Activated CD4-positive, alpha-beta T cell treated with anti-CD3 and anti-CD28 coated beads, Interleukin-2, amount 50 U/mL, for 48 hours (primary cell): ENCODE measurements around the gene FBXL7.

Experiments
- DNase-seq, 2 experiments: peaks; one replicate each; pipeline ENCODE4 v3.0.0-alpha.2; 2020

The FBXL7 gene

GRCh38 chr5:15502208-15502607 lies 2.2 kb downstream of the FBXL7 start:
- DNase-seq, result no peak

- DNase-seq, result no peak
Measured at GRCh38 chr5:15506146-15506545, 6.2 kb downstream of the FBXL7 start.

DNA sequence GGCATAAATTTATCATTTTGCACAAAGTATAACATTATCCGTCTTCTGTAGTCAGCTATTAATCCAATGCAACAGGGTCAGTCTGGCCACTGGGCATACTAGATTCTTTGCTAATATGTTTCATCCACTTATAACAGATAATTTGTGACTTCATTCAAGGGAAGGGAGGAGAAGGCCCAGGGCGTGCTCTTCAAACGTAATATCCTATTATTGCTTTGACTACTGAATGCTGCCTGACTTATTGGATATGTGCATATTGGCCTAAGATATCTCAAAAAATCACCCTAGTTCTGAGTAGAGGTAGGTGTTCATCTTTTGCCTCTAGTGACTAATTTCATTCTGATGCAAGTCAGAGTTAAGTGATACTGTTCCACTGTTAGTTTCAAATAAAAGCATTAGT lies 6.9 kb downstream of the FBXL7 start:
- DNase-seq, result no peak

DNA sequence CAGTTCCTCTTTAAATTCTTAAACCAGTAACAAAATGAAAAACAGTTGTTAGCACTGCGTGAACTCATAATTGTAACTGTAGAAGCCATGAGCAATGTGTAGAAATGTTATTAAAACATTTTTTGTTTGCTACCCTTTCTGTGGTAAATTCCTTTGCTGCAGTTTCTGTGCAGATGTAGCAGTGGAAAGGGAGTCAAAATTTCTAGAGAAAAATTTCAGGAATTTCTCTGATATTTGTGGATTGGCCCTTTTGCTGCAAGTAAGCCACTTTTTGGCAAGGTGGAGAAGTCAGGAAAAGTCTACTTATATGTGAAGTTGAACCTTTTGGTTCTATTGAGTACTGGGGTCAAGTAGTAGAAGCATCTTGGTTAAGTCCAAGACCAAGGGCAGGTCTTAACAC lies 10.1 kb downstream of the FBXL7 start:
- no peak for DNase-seq

DNA sequence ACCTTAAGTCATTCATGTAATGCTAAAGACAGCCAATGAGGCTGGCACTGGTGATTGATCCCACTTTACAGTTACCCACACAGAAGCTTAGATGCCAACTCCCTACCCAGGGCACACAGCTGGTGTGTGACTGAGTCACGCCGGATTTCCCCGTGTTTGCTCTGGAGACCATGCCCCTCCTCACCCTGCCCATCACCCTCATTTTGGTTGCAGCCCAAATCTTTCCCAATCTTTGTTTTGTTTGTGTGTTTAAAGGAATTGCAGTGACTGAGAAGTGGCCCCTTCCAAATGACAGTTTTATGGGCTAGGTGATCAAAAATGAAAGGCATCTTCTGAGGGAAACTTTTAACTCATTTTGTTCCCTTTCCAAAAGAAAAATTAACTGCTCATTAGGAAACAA lies 10.9 kb downstream of the FBXL7 start:
- DNase-seq, result no peak

DNA sequence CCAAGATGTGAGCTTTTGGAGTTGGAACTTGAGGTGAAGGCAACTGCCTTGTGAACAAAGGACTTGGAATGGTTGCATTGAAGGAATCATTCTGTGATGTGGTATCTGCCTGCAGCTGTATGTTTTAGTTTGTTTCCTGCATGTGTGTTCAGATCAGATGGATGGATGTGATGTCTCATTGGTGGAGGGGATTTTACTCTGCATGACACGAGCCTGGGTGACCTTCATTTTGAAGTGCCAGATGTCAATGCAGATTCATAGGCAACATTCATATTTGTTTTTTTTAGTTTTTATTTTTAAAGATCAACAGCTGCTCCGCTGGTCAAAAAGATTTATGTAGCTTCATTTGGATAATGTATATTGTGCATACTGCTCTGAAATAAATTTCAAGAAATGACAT lies 13.5 kb downstream of the FBXL7 start:
- no peak for DNase-seq

GRCh38 chr5:15513911-15514310 lies 13.9 kb downstream of the FBXL7 start:
- no peak for DNase-seq

DNA sequence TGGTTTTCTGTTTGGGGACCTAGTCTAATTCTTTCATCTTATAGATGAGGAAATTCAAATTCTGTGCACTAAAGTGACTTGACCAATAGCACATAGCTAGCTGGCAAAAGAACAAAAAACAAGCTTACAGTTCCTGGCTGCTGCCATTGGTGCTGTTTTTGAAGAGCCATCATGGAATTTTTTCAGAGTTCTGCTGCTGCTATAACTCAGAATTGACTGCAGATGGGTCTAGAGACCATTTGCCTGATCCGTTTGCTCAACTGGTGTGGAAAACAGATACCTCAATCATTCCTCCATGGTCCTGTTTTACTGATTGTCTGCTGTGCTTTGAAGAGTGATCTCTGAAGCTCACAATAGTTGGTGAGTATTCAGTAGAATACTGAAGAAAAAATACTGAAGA lies 15.2 kb downstream of the FBXL7 start:
- DNase-seq, result no peak

- no peak for DNase-seq
Measured at GRCh38 chr5:15516486-15516885, 16.5 kb downstream of the FBXL7 start.

DNA sequence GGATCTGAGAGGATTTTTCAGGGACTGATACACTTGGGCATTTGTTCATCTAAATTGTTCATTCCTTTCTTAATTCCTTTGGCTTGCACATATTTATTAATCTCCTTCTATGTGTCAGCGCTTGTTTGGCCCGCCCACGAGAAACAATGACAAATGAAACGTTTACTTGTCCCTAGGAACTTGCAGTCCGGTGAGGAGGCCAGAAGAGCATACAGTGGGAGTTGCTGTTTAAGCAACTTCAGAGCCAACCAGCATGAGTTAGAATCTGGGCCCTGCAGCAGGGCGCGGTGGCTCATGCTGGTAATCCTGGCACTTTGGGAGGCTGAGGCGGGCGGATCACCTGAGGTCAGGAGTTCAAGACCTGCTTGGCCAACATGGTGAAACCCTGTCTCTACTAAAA lies 18.8 kb downstream of the FBXL7 start:
- no peak for DNase-seq

- DNase-seq, result no peak
Measured at GRCh38 chr5:15520856-15521255, 20.9 kb downstream of the FBXL7 start.

GRCh38 chr5:15521381-15522186 lies 21.6 kb downstream of the FBXL7 start:
- DNase-seq, result no peak

GRCh38 chr5:15522187-15522520 lies 22.2 kb downstream of the FBXL7 start:
- DNase-seq, result no peak

DNA sequence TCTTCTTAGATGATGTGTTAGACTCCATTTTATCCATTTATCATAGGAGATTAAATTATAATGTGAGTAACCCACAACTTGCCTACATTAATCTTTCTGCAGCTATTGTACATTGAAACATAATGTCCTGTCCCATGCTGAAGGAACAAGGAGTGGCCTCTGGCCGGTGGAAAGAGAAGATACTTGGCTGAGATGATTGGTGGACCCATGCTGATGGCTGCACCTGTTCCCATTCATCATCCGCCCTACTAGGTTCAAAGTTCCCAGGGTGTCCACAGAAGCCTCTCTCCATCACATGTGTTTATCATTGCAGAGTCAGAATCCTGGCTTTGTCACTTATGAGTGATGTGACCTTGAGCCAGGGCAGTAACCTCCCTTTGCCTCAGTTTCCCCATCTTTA lies 24.7 kb downstream of the FBXL7 start:
- DNase-seq, result no peak

DNA sequence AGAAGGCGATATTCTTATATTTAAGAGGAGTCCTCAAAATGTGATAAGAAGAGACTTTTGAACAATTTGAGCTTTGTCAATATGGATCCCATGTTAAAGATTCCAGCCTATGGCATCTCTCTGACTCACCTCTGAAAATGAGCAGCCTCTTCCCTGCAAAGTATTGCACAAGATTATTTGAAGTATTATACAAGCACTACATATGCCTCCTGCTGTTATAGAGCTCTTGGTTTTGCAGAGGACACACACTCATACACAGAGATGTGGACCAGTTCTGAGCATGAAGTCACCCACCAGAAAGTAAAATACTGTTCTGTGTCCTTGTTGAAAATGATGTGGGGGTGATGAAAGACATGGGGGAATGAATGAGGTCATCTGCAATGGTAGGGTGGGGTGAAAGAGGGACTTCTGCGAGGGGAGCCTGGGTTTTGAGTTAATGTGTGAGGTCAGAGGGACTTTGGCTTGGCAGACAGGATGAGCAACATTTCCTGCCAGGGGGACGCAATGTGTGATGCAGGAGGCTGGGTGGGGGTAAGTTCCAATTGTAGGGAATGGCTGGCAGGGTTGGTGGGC lies 25.8 kb downstream of the FBXL7 start:
- no peak for DNase-seq

DNA sequence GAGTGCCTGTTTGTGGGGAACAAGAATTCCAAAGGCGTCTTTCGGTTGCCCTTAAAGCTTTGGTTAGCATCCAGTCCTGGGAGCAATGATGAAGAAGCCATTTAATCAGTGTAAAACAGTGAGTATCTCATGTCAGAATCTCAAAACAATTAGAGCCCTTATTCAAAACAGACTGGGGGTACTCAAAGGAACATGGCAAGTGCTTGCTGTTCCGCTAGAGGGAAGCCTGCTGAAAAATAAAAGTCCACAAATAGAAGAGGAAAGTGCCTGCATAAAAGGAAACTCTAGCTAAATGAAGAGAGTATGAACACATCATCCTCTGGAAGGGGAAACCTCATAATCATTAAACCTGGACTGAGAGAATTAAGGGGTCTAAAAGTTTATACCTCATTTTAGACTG lies 26.4 kb downstream of the FBXL7 start:
- DNase-seq, result no peak

DNA sequence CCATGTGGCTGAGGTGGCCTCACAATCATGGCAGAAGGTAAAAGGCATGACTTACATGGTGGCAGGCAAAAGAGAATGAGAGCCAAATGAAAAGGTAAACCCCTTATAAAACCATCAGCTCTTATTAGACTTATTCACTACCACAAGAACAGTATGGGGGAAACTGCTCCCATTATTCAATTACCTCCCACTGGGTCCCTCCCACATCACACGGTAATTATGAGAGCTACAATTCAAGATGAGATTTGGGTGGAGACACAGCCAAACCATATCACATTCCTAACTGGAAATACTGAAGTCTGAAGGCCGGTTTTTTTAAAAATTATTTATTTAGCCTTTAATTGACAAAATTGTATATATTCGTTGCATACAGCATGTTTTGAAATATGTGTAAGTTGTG lies 28.5 kb downstream of the FBXL7 start:
- DNase-seq, result no peak

DNA sequence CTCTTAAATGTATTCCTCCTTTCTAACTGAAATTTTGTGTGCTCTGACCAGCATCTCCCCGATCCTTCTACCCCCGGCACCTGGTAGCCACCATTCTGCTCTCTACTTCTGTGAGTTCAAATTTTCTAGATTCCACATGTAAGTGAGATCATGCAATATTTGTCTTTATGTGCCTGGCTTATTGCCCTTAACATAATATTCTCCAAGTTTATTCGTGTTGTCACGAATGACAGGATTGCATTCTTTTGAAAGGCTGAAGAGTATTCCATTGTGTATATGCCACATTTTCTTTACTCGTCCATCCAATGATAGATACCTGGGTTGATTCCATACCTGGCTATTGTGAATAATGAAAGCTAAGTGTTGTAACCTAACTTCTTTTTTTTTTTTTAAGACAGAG lies 29.0 kb downstream of the FBXL7 start:
- no peak for DNase-seq

DNA sequence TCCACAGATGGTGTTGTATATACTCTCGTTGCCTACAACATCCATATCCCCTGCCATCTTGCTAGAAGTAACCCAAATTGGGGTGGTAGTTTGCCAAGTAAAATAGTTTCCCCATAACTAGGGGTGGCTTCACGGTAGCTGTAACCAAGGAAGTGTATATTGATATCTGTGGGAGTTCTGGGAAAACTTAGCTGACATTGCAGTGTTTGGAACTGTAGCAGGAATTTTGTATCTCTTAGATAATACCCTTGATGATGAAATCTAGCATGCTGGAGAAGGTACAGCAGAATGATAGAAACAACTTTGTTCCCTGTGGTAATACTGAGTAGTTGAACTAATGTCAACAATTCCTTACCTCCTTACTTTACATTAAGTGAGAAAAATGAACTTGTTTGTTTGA lies 29.8 kb downstream of the FBXL7 start:
- no peak for DNase-seq

DNA sequence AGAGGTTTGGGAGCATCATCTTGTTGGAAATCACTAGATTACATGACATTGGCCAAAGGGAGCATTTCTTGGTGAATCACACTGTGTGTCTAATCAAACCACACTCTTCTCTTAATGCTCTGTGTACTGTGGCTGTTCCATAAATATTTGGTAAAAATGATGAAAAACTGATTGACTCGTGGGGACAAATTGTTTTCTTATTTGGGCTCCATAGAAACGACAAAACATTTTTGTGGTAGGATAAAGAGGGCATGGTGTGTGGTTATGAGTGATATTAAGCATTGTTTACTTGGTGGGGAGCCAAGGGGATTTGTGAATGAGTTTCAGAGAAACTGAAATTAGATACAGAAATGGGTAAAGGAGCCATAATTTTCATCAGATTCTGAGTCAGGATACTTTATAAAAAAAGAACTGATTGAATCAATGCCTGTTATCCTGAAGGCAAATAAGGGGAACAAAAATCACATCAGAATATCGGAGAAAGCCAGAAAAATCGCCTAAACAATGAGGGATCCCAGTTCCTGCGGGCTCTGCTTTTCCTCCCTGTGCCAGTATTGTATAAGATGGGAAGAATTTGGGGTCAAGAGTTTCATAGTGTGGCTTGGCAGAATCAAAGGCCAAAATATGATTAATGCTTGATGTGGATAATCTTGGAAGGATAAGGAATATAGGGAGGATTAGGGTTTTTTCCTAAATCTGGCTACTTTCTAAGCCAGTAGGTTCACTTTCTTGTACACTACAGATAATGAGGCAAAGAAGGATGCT lies 33.3 kb downstream of the FBXL7 start:
- DNase-seq, result no peak

DNA sequence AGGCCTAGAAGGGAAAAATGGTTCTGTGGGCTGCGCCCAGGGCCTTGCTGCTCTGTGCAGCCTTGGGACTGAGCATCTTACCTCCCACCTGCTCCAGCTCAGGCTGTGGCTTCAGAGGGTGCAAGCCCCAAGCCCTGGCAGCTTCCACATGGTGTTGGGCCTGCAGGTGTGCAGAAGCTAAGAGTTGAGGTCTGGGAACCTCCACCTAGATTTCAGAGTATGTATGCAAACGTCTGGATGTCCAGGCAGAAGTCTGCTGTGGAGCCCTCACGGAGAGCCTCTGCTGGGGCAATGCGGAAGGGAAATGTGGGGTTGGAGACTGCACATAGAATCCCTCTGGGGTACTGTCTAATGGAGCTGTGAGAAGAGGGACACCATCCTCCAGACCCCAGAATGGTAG lies 36.0 kb downstream of the FBXL7 start:
- DNase-seq, result no peak

DNA sequence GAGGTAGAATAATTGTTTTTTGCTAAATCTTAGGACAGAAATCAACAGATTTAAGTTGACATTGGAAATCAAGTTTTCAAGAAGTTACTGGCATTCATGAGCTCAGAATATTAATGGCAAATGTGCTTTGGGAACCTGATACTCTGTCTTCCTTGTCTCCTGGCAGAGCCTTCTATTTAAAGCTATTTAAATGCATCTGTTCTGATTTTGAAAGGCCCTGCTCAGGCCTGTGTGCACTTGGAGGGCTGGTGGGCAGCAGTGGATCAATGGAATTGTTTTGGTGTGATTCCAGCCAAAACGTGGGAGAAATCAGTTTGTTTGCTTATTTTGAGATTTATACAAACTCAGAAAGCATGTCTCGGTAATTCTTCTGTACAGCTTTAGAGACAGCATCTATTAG lies 38.5 kb downstream of the FBXL7 start:
- no peak for DNase-seq

DNA sequence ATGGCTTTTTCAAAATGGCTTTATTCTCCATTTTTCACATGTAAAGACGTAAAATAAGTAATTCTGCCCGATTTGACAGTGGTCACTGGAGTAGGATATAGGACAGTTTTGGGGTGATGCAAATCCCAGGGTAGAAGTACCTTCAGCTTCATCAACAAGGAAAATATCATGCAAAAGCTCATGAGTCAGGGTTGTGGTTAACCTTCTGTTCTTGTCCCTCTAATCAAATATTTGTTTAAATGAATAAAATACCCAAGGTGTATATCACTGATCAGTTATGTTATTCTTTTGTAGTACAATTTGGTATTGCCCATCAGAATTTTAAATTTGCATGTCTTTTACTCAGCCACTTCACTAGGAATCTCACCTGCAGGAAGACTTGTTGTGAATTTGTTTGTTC lies 40.0 kb downstream of the FBXL7 start:
- DNase-seq, result no peak

- no peak for DNase-seq
Measured at GRCh38 chr5:15544039-15544438, 44.1 kb downstream of the FBXL7 start.
